ENCODE measurements around the gene TNNT1. TPM values are rescaled to one million over a fixed set of nuclear protein-coding genes. Genes with fewer than 3 reads are reported as not detected.
"Not testable (repeated sequence)": the region's sequence is repeated elsewhere in the genome, so short reads cannot be mapped to it uniquely, and the experiment has no call there.

TNNT1 gene
- total RNA-seq, 4 donors from 2014 or later, result 4.4 TPM; not detected in 3

DNA sequence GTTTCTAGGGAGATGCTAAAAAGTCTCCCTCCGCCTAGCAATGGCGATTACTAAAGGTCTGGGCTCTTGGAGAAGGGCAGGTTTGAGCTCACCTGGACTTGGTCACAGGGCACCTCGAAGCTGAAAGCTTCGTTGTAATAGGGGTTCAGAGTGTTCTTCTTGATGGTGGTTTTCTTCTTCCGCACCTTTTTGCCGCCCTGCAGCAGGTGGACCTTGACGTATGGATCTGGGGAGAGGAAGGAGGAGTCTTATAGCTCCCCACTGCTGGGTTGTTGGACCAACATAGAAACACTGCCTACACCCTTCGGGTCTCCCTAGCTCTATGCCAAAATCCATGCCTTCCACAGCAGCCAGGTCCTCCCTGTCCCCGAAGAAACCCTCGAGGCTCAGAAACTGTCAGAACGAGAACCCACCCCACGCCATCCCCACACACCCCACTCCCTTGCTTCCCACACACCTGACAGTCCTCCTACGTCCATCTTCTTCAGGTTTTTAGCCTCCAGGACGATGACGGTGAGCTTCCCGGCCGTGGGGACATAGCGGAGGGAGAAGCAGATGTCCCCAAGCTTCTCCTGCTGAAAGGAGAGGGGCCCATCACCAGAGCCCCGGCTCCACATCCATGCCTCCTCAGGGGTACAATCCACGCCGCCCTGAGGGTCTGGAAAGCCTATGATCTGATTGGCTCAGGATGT lies 25.6 kb upstream of the TNNT1 start:
- Histone ChIP-seq H3K4me1 (peaks cover 0 to 28% (median 11%) of the 10 kb centered on the region in 3 donors), H3K27me3 (peaks cover 100% of the 10 kb centered on the region), H3K4me3 (no peak overlapping the region), H3K27ac (no peak overlapping the region), H3K36me3 (no peaks in the 10 kb centered on the region), H3K9me3 (no peaks in the 10 kb centered on the region)
- TF ChIP-seq EP300 (IDR thresholded peaks at IDR 0.05) (no peak), POLR2A (IDR thresholded peaks at IDR 0.05) (no peak), POLR2AphosphoS5 (IDR thresholded peaks at IDR 0.05) (no peak)
- TF ChIP-seq, protein P1, sequence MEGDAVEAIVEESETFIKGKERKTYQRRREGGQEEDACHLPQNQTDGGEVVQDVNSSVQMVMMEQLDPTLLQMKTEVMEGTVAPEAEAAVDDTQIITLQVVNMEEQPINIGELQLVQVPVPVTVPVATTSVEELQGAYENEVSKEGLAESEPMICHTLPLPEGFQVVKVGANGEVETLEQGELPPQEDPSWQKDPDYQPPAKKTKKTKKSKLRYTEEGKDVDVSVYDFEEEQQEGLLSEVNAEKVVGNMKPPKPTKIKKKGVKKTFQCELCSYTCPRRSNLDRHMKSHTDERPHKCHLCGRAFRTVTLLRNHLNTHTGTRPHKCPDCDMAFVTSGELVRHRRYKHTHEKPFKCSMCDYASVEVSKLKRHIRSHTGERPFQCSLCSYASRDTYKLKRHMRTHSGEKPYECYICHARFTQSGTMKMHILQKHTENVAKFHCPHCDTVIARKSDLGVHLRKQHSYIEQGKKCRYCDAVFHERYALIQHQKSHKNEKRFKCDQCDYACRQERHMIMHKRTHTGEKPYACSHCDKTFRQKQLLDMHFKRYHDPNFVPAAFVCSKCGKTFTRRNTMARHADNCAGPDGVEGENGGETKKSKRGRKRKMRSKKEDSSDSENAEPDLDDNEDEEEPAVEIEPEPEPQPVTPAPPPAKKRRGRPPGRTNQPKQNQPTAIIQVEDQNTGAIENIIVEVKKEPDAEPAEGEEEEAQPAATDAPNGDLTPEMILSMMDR (IDR thresholded peaks at IDR 0.05), result no peak
- 50 to 61% methylated on average over 3 to 6 of the region's 21 CpGs for WGBS, 2 donors (ENCODE audit: low coverage in 1 of 2)
- no peak for ATAC-seq

DNA sequence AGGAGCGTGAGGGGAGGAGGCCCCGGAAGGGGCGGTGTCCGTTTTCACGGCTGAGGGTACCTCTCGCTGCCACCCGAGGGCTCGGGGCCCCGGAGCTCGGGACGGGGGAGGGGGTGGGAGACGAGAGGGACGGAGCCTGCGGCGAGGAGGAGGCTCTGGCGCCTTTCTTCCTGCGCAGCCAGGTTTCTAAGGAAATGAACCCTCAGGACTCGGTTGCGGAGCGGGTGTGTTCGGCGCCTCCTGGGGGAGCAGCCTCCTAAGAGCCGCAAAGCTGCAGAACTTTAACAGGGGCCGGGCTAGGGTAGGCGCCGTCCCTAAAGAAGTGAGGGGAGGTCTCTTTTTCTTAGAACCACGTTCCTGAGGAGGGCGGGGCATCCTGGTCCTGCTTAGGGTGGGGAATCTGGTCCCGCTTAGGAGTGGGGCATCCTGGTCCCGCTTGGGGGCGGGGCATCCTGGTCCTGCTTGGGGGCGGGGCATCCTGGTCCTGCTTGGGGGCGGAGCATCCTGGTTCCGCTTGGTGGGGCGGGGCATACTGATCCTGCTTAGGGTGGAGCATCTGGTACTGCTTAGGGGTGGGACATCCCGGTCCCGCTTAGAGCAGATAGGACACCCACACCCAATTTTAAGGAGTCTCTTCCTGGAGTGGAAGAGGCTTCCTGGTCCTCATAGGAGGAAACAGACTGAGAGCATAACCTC lies 24.9 kb upstream of the TNNT1 start:
- H3K4me3 ChIP-seq, result peak overlapping the region in 1 of 2 donors; percentile 38
- peaks cover 0 to 21% (median 8%) of the 10 kb centered on the region in 3 donors for H3K4me1 ChIP-seq
- no peaks in the 10 kb centered on the region for H3K9me3 ChIP-seq
- no peak for TF ChIP-seq EP300 (IDR thresholded peaks at IDR 0.05)
- TF ChIP-seq POLR2AphosphoS5 (IDR thresholded peaks at IDR 0.05), result no peak
- TF ChIP-seq, protein P1 (IDR thresholded peaks at IDR 0.05), result no peak
- TF ChIP-seq POLR2A (IDR thresholded peaks at IDR 0.05), result no peak
- peaks cover 100% of the 10 kb centered on the region for H3K27me3 ChIP-seq
- ATAC-seq, result peak; percentile 70
- WGBS, 2 donors (ENCODE audit: low coverage in 1 of 2), result 0% methylated on average over 2 of the region's 37 CpGs; no CpG with 5 or more reads in 1 of the 2 donors
- no peaks in the 10 kb centered on the region for H3K36me3 ChIP-seq
- no peak overlapping the region for H3K27ac ChIP-seq

DNA sequence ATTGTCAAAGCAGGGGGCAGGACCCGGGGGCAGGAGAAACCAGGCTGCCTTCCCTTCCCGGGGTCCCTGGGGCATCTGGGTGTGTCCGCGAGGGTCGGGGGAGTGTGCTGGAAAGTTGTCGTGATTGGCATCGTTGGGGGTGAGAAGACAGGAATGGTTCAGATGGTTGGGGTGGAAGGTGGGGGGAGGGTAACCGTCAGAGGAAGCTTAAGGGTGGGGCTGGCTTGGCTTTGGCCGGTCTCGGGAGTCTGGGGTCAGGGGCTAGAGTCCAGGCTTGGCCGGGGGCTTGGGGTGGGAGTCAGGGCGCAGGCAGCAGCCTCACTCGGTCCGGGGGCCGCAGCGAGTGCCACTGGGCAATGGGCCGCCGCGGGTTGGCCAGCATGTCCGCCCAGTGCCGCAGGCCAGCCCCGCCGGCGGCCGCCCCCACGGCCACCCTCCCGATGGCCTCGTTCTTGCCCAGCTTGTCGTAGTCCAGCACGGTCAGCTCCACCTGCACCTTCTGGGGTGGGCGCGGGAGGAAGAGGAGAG lies 24.2 kb upstream of the TNNT1 start:
- H3K4me1 ChIP-seq, result peaks cover 0 to 18% (median 8%) of the 10 kb centered on the region in 3 donors
- H3K36me3 ChIP-seq, result no peaks in the 10 kb centered on the region
- WGBS, 2 donors (ENCODE audit: low coverage in 1 of 2), result 0 to 7% methylated on average over 6 to 7 of the region's 32 CpGs
- peak overlapping the region in 1 of 2 donors; percentile 38 for H3K4me3 ChIP-seq
- H3K27ac ChIP-seq, result no peak overlapping the region
- TF ChIP-seq POLR2AphosphoS5 (IDR thresholded peaks at IDR 0.05) (no peak), POLR2A (IDR thresholded peaks at IDR 0.05) (no peak)
- H3K9me3 ChIP-seq, result no peaks in the 10 kb centered on the region
- ATAC-seq, result peak; percentile 17
- peaks cover 100% of the 10 kb centered on the region for H3K27me3 ChIP-seq

DNA sequence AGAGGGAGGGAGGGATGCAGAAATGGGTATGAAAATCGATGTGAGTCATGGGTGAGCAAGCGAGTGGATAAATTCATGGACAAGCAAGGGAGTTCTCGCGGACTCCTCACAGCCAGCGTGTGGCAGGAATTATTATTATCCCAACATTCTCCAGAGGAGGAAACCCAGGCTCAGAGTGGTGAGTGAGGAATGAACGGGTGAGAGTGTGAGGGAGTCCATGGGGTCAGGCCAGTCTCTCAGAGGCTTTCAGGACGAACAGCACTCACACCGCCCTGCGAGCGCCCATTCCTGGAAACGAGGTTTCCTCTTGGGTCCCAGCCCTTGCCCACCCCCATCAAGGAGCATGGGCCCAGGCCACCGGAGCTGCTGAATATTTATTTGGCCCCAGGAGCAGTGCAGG lies 23.7 kb upstream of the TNNT1 start:
- Histone ChIP-seq H3K9me3 (no peaks in the 10 kb centered on the region), H3K36me3 (no peaks in the 10 kb centered on the region), H3K27me3 (peaks cover 100% of the 10 kb centered on the region), H3K4me3 (no peak overlapping the region), H3K4me1 (peaks cover 0 to 18% (median 8%) of the 10 kb centered on the region in 3 donors), H3K27ac (no peak overlapping the region)
- ATAC-seq, result no peak
- 2 to 19% methylated on average over 3 to 11 of the region's 12 CpGs for WGBS, 2 donors (ENCODE audit: low coverage in 1 of 2)
- TF ChIP-seq EP300 (IDR thresholded peaks at IDR 0.05), result no peak
- TF ChIP-seq POLR2A (IDR thresholded peaks at IDR 0.05), result no peak
- TF ChIP-seq POLR2AphosphoS5 (IDR thresholded peaks at IDR 0.05), result no peak
- TF ChIP-seq, protein P1 (IDR thresholded peaks at IDR 0.05), result no peak

DNA sequence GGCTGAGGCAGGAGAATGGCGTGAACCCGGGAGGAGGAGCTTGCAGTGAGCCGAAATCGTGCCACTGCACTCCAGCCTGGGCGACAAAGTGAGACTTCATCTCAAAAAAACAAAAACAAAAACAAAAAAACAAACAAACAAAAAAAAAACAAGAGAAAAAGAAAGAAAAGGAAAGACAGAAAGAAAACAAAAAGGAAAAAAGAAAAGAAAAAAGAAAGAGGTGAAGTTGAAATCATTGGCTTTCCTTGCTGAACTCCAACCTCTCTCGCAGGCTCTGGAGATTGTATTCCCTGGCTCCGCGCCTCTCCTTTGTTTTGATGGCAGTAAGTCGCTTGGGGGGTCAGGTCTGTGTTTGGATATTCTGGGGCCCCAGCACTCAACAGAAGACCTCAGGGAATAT lies 23.3 kb upstream of the TNNT1 start:
- H3K36me3 ChIP-seq, H3K9me3 ChIP-seq, H3K27ac ChIP-seq, ATAC-seq, H3K4me3 ChIP-seq: not testable (repeated sequence)
- peaks cover 0 to 18% (median 8%) of the 10 kb centered on the region in 3 donors for H3K4me1 ChIP-seq
- 38 to 42% methylated on average over 4 to 8 of the region's 9 CpGs for WGBS, 2 donors (ENCODE audit: low coverage in 1 of 2)
- peaks cover 100% of the 10 kb centered on the region for H3K27me3 ChIP-seq
